ENCODE data around the gene USP48. TPM values are rescaled to one million over a fixed set of nuclear protein-coding genes. Genes with fewer than 3 reads are reported as not detected.
A peak's percentile ranks its signal among the peaks of the same experiment; 100 is the strongest.

USP48 gene
- total RNA-seq, 4 donors from 2014 or later: 23.5 to 51.9 (median 39.7) TPM

DNA sequence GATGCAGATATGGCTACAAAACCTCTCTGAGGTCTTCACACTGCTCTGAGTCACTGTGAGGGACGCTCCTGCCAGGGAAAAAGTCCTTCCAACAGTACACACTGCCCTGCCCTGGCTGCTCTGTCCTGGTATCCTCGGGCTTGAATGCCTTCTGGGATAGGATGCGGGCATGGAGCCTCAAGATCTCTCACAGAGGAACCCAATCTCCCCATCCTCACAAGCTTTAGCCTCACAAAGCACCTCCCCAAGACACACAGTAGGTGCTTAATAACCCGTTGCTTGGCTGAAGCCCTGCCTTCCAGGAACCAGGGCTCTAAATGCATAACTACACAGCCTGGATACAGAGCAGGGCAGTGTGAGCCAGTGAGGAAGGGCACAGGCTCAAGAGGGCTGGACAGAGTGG lies 123.0 kb downstream of the USP48 start:
- Histone ChIP-seq H3K4me3 (no peak overlapping the region), H3K27me3 (peaks cover 0 to 57% (median 0%) of the 10 kb centered on the region in 4 donors), H3K4me1 (peaks cover 4 to 22% (median 4%) of the 10 kb centered on the region in 3 donors), H3K36me3 (no peaks in the 10 kb centered on the region), H3K27ac (no peak overlapping the region), H3K9me3 (no peaks in the 10 kb centered on the region)
- 50% methylated on average over 2 of the region's 4 CpGs; no CpG with 5 or more reads in 1 of the 2 donors for WGBS, 2 donors
- TF ChIP-seq POLR2A (IDR thresholded peaks at IDR 0.05): no peak
- TF ChIP-seq, protein P1, sequence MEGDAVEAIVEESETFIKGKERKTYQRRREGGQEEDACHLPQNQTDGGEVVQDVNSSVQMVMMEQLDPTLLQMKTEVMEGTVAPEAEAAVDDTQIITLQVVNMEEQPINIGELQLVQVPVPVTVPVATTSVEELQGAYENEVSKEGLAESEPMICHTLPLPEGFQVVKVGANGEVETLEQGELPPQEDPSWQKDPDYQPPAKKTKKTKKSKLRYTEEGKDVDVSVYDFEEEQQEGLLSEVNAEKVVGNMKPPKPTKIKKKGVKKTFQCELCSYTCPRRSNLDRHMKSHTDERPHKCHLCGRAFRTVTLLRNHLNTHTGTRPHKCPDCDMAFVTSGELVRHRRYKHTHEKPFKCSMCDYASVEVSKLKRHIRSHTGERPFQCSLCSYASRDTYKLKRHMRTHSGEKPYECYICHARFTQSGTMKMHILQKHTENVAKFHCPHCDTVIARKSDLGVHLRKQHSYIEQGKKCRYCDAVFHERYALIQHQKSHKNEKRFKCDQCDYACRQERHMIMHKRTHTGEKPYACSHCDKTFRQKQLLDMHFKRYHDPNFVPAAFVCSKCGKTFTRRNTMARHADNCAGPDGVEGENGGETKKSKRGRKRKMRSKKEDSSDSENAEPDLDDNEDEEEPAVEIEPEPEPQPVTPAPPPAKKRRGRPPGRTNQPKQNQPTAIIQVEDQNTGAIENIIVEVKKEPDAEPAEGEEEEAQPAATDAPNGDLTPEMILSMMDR (IDR thresholded peaks at IDR 0.05): no peak
- intact Hi-C loops (cut with DNase I): loop anchor here (10.0 kb wide), 2 partner anchors 135 to 295 kb away; no protein-coding TSS in a partner anchor
- DNase-seq: no peak

DNA sequence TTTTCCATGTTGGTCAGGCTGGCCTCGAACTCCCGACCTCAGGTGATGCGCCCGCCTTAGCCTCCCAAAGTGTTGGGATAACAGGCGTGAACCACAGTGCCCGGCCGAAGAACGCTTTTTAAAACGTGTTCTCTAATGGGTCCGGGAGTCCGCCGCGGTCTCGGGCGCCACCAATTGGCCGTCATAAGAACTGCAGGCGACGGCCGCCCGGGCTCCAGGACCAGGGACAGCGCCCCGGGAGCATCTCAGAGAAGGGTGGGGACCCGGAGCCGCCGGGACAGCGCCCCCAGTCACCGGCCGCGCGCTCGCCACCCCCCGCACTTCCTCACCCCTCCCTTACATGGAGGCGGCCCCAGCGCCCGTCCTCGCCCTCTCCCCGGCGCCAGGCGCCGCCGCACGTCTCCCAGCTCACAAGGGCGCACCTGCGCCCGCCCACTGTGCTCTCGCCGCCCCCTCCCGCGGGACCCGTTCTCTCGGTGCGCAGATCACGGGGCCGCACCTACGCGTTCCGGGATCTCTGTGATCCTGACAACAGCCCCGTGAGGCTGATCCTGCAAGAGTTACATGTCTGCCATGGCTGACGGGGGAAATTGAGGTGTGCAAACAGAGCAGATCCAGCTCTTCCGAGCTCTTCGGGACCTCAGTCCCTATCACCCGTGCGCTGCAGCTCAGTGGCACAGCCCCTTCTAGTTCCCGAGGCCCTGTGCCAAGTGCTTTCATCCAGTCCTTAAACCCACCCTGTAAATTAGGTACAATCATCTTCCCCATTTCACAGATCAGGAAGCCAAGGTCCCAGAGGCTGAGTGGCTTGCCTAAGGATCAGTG lies 123.6 kb downstream of the USP48 start:
- 0 to 8% methylated on average over 8 to 23 of the region's 64 CpGs for WGBS, 2 donors
- TF ChIP-seq, protein P1 (IDR thresholded peaks at IDR 0.05): peak; percentile 88 to 98 (median 95)
- TF ChIP-seq POLR2A (IDR thresholded peaks at IDR 0.05): no peak
- peaks cover 0 to 52% (median 0%) of the 10 kb centered on the region in 4 donors for H3K27me3 ChIP-seq
- H3K4me1 ChIP-seq: peaks cover 4 to 22% (median 4%) of the 10 kb centered on the region in 3 donors
- no peak overlapping the region for H3K27ac ChIP-seq
- peak overlapping the region in 1 of 4 donors; percentile 46 for H3K4me3 ChIP-seq
- no peaks in the 10 kb centered on the region for H3K36me3 ChIP-seq
- intact Hi-C loops (cut with DNase I): loop anchor here (10.0 kb wide), 2 partner anchors 135 to 295 kb away; no protein-coding TSS in a partner anchor
- DNase-seq: peak; percentile 14
- H3K9me3 ChIP-seq: no peaks in the 10 kb centered on the region

DNA sequence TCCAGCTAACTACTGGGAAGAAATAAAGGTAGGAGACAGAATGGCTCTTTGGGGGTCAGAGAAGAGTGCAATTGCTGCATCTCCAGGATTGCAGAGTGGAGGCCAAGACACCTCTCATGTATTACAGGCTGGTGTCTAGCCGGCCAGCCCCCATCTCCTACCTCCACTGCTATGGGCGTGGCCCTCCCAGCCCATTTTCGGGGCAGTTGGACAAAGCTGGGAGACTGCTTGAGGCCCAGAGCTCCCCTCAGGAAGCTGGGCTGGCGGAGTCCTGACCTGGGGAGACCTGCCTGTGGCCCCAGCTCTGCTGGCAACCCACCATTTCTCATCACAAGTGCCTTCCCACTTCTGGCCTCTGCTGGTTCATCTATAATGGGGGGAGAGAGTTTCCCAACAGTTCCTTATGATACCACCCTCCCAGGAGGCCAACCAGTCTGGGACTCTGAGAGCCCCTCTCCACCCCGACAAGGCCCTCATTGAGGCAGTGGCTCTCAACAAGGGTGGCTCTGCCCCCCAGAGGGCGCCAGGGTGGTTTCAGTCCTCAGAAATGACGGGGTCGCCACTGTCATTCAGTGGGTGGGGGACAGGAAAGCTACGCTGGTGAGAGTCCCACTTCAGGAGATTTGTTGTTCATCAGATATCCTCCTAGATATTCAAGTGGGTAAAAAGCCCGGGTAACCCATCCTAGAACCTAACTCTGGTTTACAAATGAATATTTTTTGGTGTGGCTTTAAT lies 125.3 kb downstream of the USP48 start:
- WGBS, 2 donors: 65 to 71% methylated on average over 5 to 6 of the region's 10 CpGs
- Histone ChIP-seq H3K4me3 (no peak overlapping the region), H3K9me3 (no peaks in the 10 kb centered on the region), H3K27ac (no peak overlapping the region), H3K36me3 (no peaks in the 10 kb centered on the region), H3K4me1 (peaks cover 4 to 24% (median 4%) of the 10 kb centered on the region in 3 donors), H3K27me3 (peaks cover 0 to 35% (median 0%) of the 10 kb centered on the region in 4 donors)
- DNase-seq: no peak
- TF ChIP-seq, protein P1 (IDR thresholded peaks at IDR 0.05): no peak
- no peak for TF ChIP-seq POLR2A (IDR thresholded peaks at IDR 0.05)
- intact Hi-C loops (cut with DNase I): loop anchor here (10.0 kb wide), 2 partner anchors 133 to 293 kb away; no protein-coding TSS in a partner anchor

DNA sequence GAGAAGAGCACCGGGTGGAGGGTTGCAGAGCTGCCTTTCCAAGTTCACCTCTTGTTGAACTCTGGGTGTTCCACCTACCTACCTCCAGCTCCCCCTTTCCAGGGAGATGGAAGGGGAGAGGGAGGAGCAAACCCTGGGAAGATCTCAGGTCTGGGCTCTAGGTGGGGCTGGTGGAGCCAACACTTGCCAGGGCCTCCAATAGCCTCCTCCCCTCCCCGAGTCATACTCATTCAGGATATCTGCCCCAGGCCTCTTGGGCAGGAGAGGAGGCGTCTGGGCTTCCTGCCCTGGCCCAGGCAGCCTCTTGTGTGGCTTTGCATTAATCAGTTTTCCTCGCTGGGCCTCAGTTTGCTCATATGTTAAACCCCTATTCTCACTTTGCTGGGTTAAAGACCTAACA lies 127.2 kb downstream of the USP48 start:
- TF ChIP-seq, protein P1 (IDR thresholded peaks at IDR 0.05): peak in 1 of 6 experiments; percentile 24
- no peak for TF ChIP-seq POLR2A (IDR thresholded peaks at IDR 0.05)
- Histone ChIP-seq H3K27ac (no peak overlapping the region), H3K27me3 (peaks cover 0 to 31% (median 0%) of the 10 kb centered on the region in 4 donors), H3K4me3 (no peak overlapping the region), H3K36me3 (no peaks in the 10 kb centered on the region), H3K9me3 (no peaks in the 10 kb centered on the region), H3K4me1 (peaks cover 11 to 40% (median 13%) of the 10 kb centered on the region in 3 donors)
- WGBS, 2 donors: 10% methylated on average over 4 of the region's 4 CpGs; no CpG with 5 or more reads in 1 of the 2 donors
- intact Hi-C loops (cut with DNase I): loop anchor here (10.0 kb wide), 2 partner anchors 131 to 291 kb away; no protein-coding TSS in a partner anchor
- no peak for DNase-seq

Data from esophagus squamous epithelium (tissue), 5 donors.